Fibroblast of pulmonary artery (primary cell): Measurements from ENCODE around the gene TTBK1.

Source experiments
- DNase-seq: peaks from one replicate; pipeline ENCODE4 v3.0.0-alpha.2; 2010; ENCODE audit warnings: low read depth
- H3K4me3 ChIP-seq: replicated peaks from 2 replicates; pipeline ENCODE4 v1.5.1; 2011; ENCODE audit warnings: low read depth, mild to moderate bottlenecking, control low read depth, low read length, moderate library complexity
- CTCF ChIP-seq: IDR thresholded peaks from 2 replicates; pipeline ENCODE4 v1.5.1; 2011; ENCODE audit warnings: mild to moderate bottlenecking, control low read depth, low read length, inconsistent platforms; ENCODE audit errors: missing control alignments

TTBK1 gene

GRCh38 chr6:43229803-43230620 is 13.3 kb upstream of the TTBK1 start:
- H3K4me3 ChIP-seq: peak overlapping the region; percentile 57

GRCh38 chr6:43231053-43231452 is 12.2 kb upstream of the TTBK1 start:
- no peak for DNase-seq
- H3K4me3 ChIP-seq: no peak overlapping the region
- TF ChIP-seq CTCF: no peak

More at GRCh38 chr6:43229803-43230620, 13.3 kb upstream of the TTBK1 start:
- DNase-seq: no peak
- TF ChIP-seq CTCF: no peak

GRCh38 chr6:43231735-43232450 is 11.4 kb upstream of the TTBK1 start:
- DNase-seq: no peak
- H3K4me3 ChIP-seq: no peak overlapping the region
- TF ChIP-seq CTCF: no peak

GRCh38 chr6:43235841-43236240 is 7.4 kb upstream of the TTBK1 start:
- no peak overlapping the region for H3K4me3 ChIP-seq
- TF ChIP-seq CTCF: no peak
- DNase-seq: no peak

- H3K4me3 ChIP-seq: no peak overlapping the region
- no peak for TF ChIP-seq CTCF
- DNase-seq: no peak
Measured at GRCh38 chr6:43239054-43239453, 4.2 kb upstream of the TTBK1 start.

GRCh38 chr6:43240950-43241349 is 2.3 kb upstream of the TTBK1 start:
- DNase-seq: no peak
- H3K4me3 ChIP-seq: no peak overlapping the region
- TF ChIP-seq CTCF: no peak

- no peak overlapping the region for H3K4me3 ChIP-seq
- DNase-seq: no peak
- TF ChIP-seq CTCF: no peak
Measured at GRCh38 chr6:43241446-43241845, 1.8 kb upstream of the TTBK1 start.
